HG03439 (cell line): ENCODE measurements around the gene TMEM52.

Experiments
- ATAC-seq: cut with Tn5 transposase; IDR thresholded peaks from one replicate; pipeline ENCODE4 v1.9.1; 2021; ENCODE audit warnings: mild to moderate bottlenecking, moderate library complexity; ENCODE audit not compliant: unreplicated experiment

The TMEM52 gene

GRCh38 chr1:1876335-1876930, 42.6 kb downstream of the TMEM52 start:
- ATAC-seq = no peak

GRCh38 chr1:1875932-1876331, 43.1 kb downstream of the TMEM52 start:
- ATAC-seq = no peak

- ATAC-seq = no peak
These were observed 44.2 kb downstream of the TMEM52 start for GRCh38 chr1:1874901-1875300.

- no peak for ATAC-seq
These were observed 45.9 kb downstream of the TMEM52 start for GRCh38 chr1:1873186-1873585.

- ATAC-seq = no peak
These were observed 46.6 kb downstream of the TMEM52 start for GRCh38 chr1:1872329-1872994.

GRCh38 chr1:1869469-1869868, 49.6 kb downstream of the TMEM52 start:
- no peak for ATAC-seq
